SK-N-SH (cell line): ENCODE data around the gene TXNDC11. TPM values are rescaled to one million over a fixed set of nuclear protein-coding genes. Genes with fewer than 3 reads are reported as not detected.

ENCODE experiments used
- CTCF ChIA-PET: fragments of 300-600, 350-600 bp; formaldehyde crosslinking; extraction: SDS; loops from one replicate; lab custom pipeline; 2021; lab: Yijun Ruan, JAX
- POLR2A ChIA-PET: fragments of 350-600 bp; sonication (Branson Sonifier 250); formaldehyde crosslinking; extraction: SDS; loops from one replicate; lab custom pipeline; 2020; ENCODE audit warnings: antibody characterized with exemption, inconsistent platforms; lab: Yijun Ruan, JAX
- DNase-seq: peaks from one replicate; pipeline ENCODE4 v3.0.0; 2012
- H2AFZ ChIP-seq: fragments of 200-600 bp; sonication (generic); 2 replicates; pipeline ENCODE4 v1.8.1; 2016; ENCODE audit warnings: antibody characterized with exemption, mild to moderate bottlenecking, low read depth
- H3F3A ChIP-seq: fragments of 200-600 bp; sonication (generic); replicated peaks from 2 replicates; pipeline ENCODE3; 2016; ENCODE audit warnings: antibody characterized with exemption, mild to moderate bottlenecking; ENCODE audit not compliant: insufficient read depth
- H3K27ac ChIP-seq, 2 experiments: fragments of 200-500 bp in 1 of 2; fragments of 200-600 bp in 1 of 2; sonication (Bioruptor generic) in 1 of 2; sonication (generic), shearing (Covaris generic) in 1 of 2; 2 replicates each; pipeline versions ENCODE4 v1.5.1 to v1.6.1; 2014 to 2016; ENCODE audit warnings: low read depth in 2 of 2, inconsistent platforms in 1 of 2, low read length in 1 of 2, mild to moderate bottlenecking in 1 of 2, mixed read lengths in 1 of 2
- H3K27me3 ChIP-seq: fragments of 200-600 bp; sonication (generic), shearing (Covaris generic); 2 replicates; pipeline ENCODE4 v1.6.1; 2016; ENCODE audit warnings: mixed run types; ENCODE audit not compliant: insufficient read depth
- H3K36me3 ChIP-seq, 2 experiments: fragments of 200-500 bp in 1 of 2; fragments of 200-600 bp in 1 of 2; sonication (Bioruptor generic) in 1 of 2; sonication (generic) in 1 of 2; replicated peaks in 1 of 2; 2 replicates each; pipeline versions ENCODE3 to v1.5.1; 2014 to 2016; ENCODE audit warnings: low read length in 1 of 2, mild to moderate bottlenecking in 1 of 2; ENCODE audit not compliant: insufficient read depth in 2 of 2, control insufficient read depth in 1 of 2
- H3K4me1 ChIP-seq, 2 experiments: fragments of 200-500 bp in 1 of 2; fragments of 200-600 bp in 1 of 2; sonication (Bioruptor generic) in 1 of 2; sonication (generic), shearing (Covaris generic) in 1 of 2; 2 replicates each; pipeline versions ENCODE4 v1.5.1 to v1.6.1; 2014 to 2016; ENCODE audit warnings: low read depth in 1 of 2, low read length in 1 of 2, mixed run types in 1 of 2; ENCODE audit not compliant: insufficient read depth in 2 of 2, control insufficient read depth in 1 of 2
- H3K4me2 ChIP-seq: fragments of 200-600 bp; sonication (generic), shearing (Covaris generic); 2 replicates; pipeline ENCODE4 v1.6.1; 2017; ENCODE audit warnings: mixed run types
- H3K4me3 ChIP-seq, 2 experiments: fragments of 200-500 bp in 1 of 2; fragments of 200-600 bp in 1 of 2; sonication (Bioruptor generic) in 1 of 2; sonication (generic), shearing (Covaris generic) in 1 of 2; 2 replicates each; pipeline versions ENCODE4 v1.5.1 to v1.8.1; 2014 to 2016; ENCODE audit warnings: low read depth in 2 of 2, inconsistent platforms in 1 of 2, low read length in 1 of 2, mild to moderate bottlenecking in 1 of 2, mixed read lengths in 1 of 2, moderate library complexity in 1 of 2
- H3K79me2 ChIP-seq: fragments of 200-600 bp; sonication (generic); 2 replicates; pipeline ENCODE4 v1.8.1; 2017; ENCODE audit warnings: mild to moderate bottlenecking; ENCODE audit not compliant: insufficient read depth
- H3K9ac ChIP-seq: fragments of 200-600 bp; sonication (generic); 2 replicates; pipeline ENCODE4 v1.6.1; 2017; ENCODE audit warnings: mixed run types
- H3K9me2 ChIP-seq: fragments of 200-600 bp; sonication (generic); 2 replicates; pipeline ENCODE4 v1.6.1; 2017; ENCODE audit warnings: mixed run types
- H3K9me3 ChIP-seq: fragments of 200-600 bp; sonication (generic); 2 replicates; pipeline ENCODE4 v1.6.1; 2017; ENCODE audit warnings: mixed run types, mild to moderate bottlenecking, moderate library complexity
- H4K20me1 ChIP-seq: fragments of 200-600 bp; sonication (generic); 2 replicates; pipeline ENCODE4 v1.6.1; 2017; ENCODE audit warnings: mild to moderate bottlenecking, mixed run types; ENCODE audit not compliant: insufficient read depth
- ELF1 ChIP-seq: IDR thresholded peaks from 2 replicates; pipeline ENCODE4 v1.4.0; 2012
- EZH2phosphoT487 ChIP-seq: fragments of 200-600 bp; sonication (generic); IDR thresholded peaks from 2 replicates; pipeline ENCODE4 v1.6.1; 2017; ENCODE audit warnings: low read depth, mixed run types, mild to moderate bottlenecking, antibody characterized with exemption, moderate library complexity, borderline replicate concordance
- FOSL2 ChIP-seq: IDR thresholded peaks from 2 replicates; pipeline ENCODE4 v1.4.0; 2012; ENCODE audit warnings: low read depth, mild to moderate bottlenecking, moderate library complexity, borderline replicate concordance
- FOXM1 ChIP-seq: IDR thresholded peaks from 2 replicates; pipeline ENCODE4 v1.4.0; 2012; ENCODE audit warnings: low read depth, mild to moderate bottlenecking
- GABPA ChIP-seq: IDR thresholded peaks from 2 replicates; pipeline ENCODE4 v1.4.0; 2012; ENCODE audit warnings: low read depth, mild to moderate bottlenecking
- GATA2 ChIP-seq: sonication (generic); formaldehyde crosslinking; IDR thresholded peaks from 2 replicates; pipeline ENCODE4 v1.5.0; 2020; ENCODE audit warnings: mild to moderate bottlenecking, missing genetic modification reagents
- JUND ChIP-seq: IDR thresholded peaks from 2 replicates; pipeline ENCODE4 v1.4.0; 2012
- MEF2A ChIP-seq: IDR thresholded peaks from 2 replicates; pipeline ENCODE4 v1.4.0; 2012; ENCODE audit warnings: low read depth, borderline replicate concordance
- POLR2AphosphoS5 ChIP-seq: IDR thresholded peaks from 2 replicates; pipeline ENCODE4 v1.6.1; 2012; ENCODE audit warnings: low read depth, low read length
- RAD21 ChIP-seq: IDR thresholded peaks from 2 replicates; pipeline ENCODE4 v1.6.1; 2012; ENCODE audit warnings: mild to moderate bottlenecking, low read length
- RFX5 ChIP-seq: IDR thresholded peaks from 2 replicates; pipeline ENCODE4 v1.6.1; 2012; ENCODE audit warnings: mild to moderate bottlenecking, improper control_type of control experiment, low read length
- RXRA ChIP-seq: IDR thresholded peaks from 2 replicates; pipeline ENCODE4 v1.4.0; 2012; ENCODE audit warnings: low read depth, mild to moderate bottlenecking, borderline replicate concordance
- SIN3A ChIP-seq: IDR thresholded peaks from 2 replicates; pipeline ENCODE4 v1.6.1; 2012; ENCODE audit warnings: low read depth, mild to moderate bottlenecking, low read length, moderate library complexity, borderline replicate concordance
- SMC3 ChIP-seq: IDR thresholded peaks from 2 replicates; pipeline ENCODE4 v1.6.1; 2012; ENCODE audit warnings: low read depth, low read length, improper control_type of control experiment
- TAF1 ChIP-seq: IDR thresholded peaks from 2 replicates; pipeline ENCODE4 v1.6.1; 2012; ENCODE audit warnings: low read depth, mild to moderate bottlenecking, low read length, moderate library complexity, borderline replicate concordance
- TCF12 ChIP-seq: IDR thresholded peaks from 2 replicates; pipeline ENCODE4 v1.4.0; 2012
- TEAD4 ChIP-seq: IDR thresholded peaks from 2 replicates; pipeline ENCODE4 v1.4.0; 2012; ENCODE audit warnings: mild to moderate bottlenecking, borderline replicate concordance; ENCODE audit not compliant: insufficient read depth
- WGBS: methylation state at CpG from one replicate; pipeline ENCODE4 v1.1.6; 2017; ENCODE audit warnings: low lambda C conversion rate; 5-methylcytosine and 5-hydroxymethylcytosine counted together
- polyA plus RNA-seq, 3 experiments: library from polyadenylated mRNA; depleted of rRNA; stranded (reverse); fragments of >200 nt; gene quantifications; 2 replicates each; pipeline ENCODE4 v1.2.3, GENCODE V29; 2012
- TF ChIP-seq, protein P1 (sequence below): fragments of 200-600 bp; sonication (generic); IDR thresholded peaks from 2 replicates; pipeline ENCODE4 v1.6.1; 2017; ENCODE audit warnings: antibody characterized with exemption, mild to moderate bottlenecking, moderate library complexity
- TF ChIP-seq, protein P2 (sequence below): IDR thresholded peaks from 2 replicates; pipeline ENCODE4 v1.6.1; 2012; ENCODE audit warnings: mild to moderate bottlenecking, low read depth, low read length, moderate library complexity
- TF ChIP-seq, protein P3 (sequence below): IDR thresholded peaks from 2 replicates; pipeline ENCODE4; 2012

Gene TXNDC11
- polyA plus RNA-seq, 1 of the 3 experiments (the other 2 are of a cell fraction): 37.0 TPM

DNA sequence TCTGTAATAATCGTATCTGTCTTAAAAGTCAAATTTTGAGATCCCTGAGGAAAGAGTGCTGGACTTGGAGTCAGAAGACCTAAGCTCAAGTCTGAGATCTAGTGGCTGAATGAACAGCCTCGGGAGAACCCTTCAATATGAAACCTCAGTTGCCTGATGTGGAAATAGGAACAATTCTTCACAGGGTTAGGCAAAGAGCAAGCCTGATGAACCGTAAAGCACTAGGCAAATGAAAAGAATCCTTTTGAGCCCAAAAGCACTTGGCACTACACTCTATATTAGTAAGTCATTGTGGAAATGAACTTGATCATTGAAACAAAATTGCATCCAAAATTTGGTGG lies 20.2 kb downstream of the TXNDC11 start (continued):
- TF ChIP-seq, protein P1, sequence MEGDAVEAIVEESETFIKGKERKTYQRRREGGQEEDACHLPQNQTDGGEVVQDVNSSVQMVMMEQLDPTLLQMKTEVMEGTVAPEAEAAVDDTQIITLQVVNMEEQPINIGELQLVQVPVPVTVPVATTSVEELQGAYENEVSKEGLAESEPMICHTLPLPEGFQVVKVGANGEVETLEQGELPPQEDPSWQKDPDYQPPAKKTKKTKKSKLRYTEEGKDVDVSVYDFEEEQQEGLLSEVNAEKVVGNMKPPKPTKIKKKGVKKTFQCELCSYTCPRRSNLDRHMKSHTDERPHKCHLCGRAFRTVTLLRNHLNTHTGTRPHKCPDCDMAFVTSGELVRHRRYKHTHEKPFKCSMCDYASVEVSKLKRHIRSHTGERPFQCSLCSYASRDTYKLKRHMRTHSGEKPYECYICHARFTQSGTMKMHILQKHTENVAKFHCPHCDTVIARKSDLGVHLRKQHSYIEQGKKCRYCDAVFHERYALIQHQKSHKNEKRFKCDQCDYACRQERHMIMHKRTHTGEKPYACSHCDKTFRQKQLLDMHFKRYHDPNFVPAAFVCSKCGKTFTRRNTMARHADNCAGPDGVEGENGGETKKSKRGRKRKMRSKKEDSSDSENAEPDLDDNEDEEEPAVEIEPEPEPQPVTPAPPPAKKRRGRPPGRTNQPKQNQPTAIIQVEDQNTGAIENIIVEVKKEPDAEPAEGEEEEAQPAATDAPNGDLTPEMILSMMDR: no peak
- no peak for TF ChIP-seq FOSL2

DNA sequence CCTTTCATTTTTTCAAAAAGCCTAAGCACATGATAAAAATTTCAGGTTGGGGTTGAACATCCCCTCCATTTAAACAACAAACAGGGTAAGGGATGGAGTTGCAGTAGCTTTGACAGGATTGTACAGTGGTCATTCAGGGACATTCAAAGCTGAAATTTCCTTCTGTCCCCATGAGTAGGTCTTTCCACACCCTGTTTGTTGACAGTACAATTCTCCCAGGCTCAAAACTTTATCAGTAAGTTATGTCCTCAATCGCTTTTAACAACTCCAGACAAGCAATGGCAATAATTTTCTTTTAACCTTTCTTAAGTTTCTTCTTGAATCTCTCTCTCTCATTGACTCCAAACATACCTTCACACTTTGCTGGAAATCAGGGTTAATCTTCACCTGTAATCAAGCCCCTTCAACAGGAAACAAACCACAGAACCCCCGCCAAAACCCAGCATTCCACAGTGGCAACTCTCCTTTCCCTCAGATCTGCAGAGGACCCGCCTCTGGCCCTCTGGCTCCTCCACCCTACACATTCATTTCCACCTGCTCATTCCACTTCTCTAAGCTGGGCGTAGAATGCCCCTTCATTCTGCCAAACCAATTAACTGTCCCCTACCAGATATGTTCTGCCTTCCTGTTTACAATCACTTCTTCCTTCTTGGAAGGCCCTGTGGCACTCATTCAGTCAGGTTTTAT lies 20.7 kb downstream of the TXNDC11 start:
- H2AFZ ChIP-seq: no peak overlapping the region
- H4K20me1 ChIP-seq: no peaks in the 10 kb centered on the region
- no peaks in the 10 kb centered on the region for H3F3A ChIP-seq
- peaks cover 27 to 73% of the 10 kb centered on the region in 2 experiments for H3K36me3 ChIP-seq
- CTCF ChIA-PET: interaction anchor here (1.3 to 4.7 kb wide), 2 partner anchors 7 to 326 kb away, joined by 7 to 29 read pairs; no protein-coding TSS in a partner anchor
- H3K9ac ChIP-seq: no peak overlapping the region
- no peak overlapping the region for H3K4me2 ChIP-seq
- peaks cover 31% of the 10 kb centered on the region for H3K79me2 ChIP-seq
- H3K9me3 ChIP-seq: no peaks in the 10 kb centered on the region
- H3K27me3 ChIP-seq: no peaks in the 10 kb centered on the region
- TF ChIP-seq ELF1 (no peak), RFX5 (no peak), SIN3A (no peak), SMC3 (no peak), TAF1 (no peak), GABPA (no peak), GATA2 (CRISPR knock-in tag) (no peak), MEF2A (no peak), FOXM1 (no peak), EZH2phosphoT487 (no peak), TEAD4 (no peak), TCF12 (no peak), JUND (no peak), POLR2AphosphoS5 (no peak), RAD21 (no peak), RXRA (no peak)
- TF ChIP-seq, protein P2, sequence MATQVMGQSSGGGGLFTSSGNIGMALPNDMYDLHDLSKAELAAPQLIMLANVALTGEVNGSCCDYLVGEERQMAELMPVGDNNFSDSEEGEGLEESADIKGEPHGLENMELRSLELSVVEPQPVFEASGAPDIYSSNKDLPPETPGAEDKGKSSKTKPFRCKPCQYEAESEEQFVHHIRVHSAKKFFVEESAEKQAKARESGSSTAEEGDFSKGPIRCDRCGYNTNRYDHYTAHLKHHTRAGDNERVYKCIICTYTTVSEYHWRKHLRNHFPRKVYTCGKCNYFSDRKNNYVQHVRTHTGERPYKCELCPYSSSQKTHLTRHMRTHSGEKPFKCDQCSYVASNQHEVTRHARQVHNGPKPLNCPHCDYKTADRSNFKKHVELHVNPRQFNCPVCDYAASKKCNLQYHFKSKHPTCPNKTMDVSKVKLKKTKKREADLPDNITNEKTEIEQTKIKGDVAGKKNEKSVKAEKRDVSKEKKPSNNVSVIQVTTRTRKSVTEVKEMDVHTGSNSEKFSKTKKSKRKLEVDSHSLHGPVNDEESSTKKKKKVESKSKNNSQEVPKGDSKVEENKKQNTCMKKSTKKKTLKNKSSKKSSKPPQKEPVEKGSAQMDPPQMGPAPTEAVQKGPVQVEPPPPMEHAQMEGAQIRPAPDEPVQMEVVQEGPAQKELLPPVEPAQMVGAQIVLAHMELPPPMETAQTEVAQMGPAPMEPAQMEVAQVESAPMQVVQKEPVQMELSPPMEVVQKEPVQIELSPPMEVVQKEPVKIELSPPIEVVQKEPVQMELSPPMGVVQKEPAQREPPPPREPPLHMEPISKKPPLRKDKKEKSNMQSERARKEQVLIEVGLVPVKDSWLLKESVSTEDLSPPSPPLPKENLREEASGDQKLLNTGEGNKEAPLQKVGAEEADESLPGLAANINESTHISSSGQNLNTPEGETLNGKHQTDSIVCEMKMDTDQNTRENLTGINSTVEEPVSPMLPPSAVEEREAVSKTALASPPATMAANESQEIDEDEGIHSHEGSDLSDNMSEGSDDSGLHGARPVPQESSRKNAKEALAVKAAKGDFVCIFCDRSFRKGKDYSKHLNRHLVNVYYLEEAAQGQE: no peak
- TF ChIP-seq, protein P1: no peak
- TF ChIP-seq, protein P3, sequence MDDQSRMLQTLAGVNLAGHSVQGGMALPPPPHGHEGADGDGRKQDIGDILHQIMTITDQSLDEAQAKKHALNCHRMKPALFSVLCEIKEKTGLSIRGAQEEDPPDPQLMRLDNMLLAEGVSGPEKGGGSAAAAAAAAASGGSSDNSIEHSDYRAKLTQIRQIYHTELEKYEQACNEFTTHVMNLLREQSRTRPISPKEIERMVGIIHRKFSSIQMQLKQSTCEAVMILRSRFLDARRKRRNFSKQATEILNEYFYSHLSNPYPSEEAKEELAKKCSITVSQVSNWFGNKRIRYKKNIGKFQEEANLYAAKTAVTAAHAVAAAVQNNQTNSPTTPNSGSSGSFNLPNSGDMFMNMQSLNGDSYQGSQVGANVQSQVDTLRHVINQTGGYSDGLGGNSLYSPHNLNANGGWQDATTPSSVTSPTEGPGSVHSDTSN: no peak
- WGBS: 95% methylated on average over 4 of the region's 4 CpGs
- POLR2A ChIA-PET: no interaction called here
- H3K4me3 ChIP-seq: no peak overlapping the region
- H3K4me1 ChIP-seq: peaks cover 0 to 4% of the 10 kb centered on the region in 2 experiments; a peak in 1 of 4 replicates
- no peak for DNase-seq
- no peaks in the 10 kb centered on the region for H3K9me2 ChIP-seq
- no peak overlapping the region for H3K27ac ChIP-seq
